HG03108 (cell line): ENCODE data around the gene SHISAL1.

Experiments used
- ATAC-seq: cut with Tn5 transposase; IDR thresholded peaks from one replicate; pipeline ENCODE4 v1.9.1; 2021; ENCODE audit warnings: moderate library complexity; ENCODE audit not compliant: unreplicated experiment

Gene SHISAL1

GRCh38 chr22:44266796-44267760, 45.7 kb downstream of the SHISAL1 start:
- no peak for ATAC-seq

GRCh38 chr22:44263547-44263946, 49.2 kb downstream of the SHISAL1 start:
- no peak for ATAC-seq

GRCh38 chr22:44261861-44262595, 50.7 kb downstream of the SHISAL1 start:
- no peak for ATAC-seq

GRCh38 chr22:44261164-44261860, 51.4 kb downstream of the SHISAL1 start:
- no peak for ATAC-seq

GRCh38 chr22:44260216-44261035, 52.3 kb downstream of the SHISAL1 start:
- no peak for ATAC-seq

GRCh38 chr22:44259366-44260215, 53.2 kb downstream of the SHISAL1 start:
- no peak for ATAC-seq

- no peak for ATAC-seq
These were observed 55.9 kb downstream of the SHISAL1 start for GRCh38 chr22:44256556-44257485.

- no peak for ATAC-seq
These were observed 56.7 kb downstream of the SHISAL1 start for GRCh38 chr22:44256085-44256484.

GRCh38 chr22:44254811-44255210, 57.9 kb downstream of the SHISAL1 start:
- ATAC-seq, result no peak

GRCh38 chr22:44249376-44250147, 63.2 kb downstream of the SHISAL1 start:
- ATAC-seq, result no peak

GRCh38 chr22:44248926-44249325, 63.8 kb downstream of the SHISAL1 start:
- no peak for ATAC-seq

- no peak for ATAC-seq
These were observed 64.5 kb downstream of the SHISAL1 start for GRCh38 chr22:44247923-44248892.

- ATAC-seq, result no peak
These were observed 65.4 kb downstream of the SHISAL1 start for GRCh38 chr22:44247346-44247745.

GRCh38 chr22:44246615-44247326, 66.0 kb downstream of the SHISAL1 start:
- ATAC-seq, result no peak

GRCh38 chr22:44245867-44246266, 66.9 kb downstream of the SHISAL1 start:
- ATAC-seq, result no peak

- no peak for ATAC-seq
These were observed 67.3 kb downstream of the SHISAL1 start for GRCh38 chr22:44245438-44245837.
